ENCODE data around the gene LMF2.

The LMF2 gene

DNA sequence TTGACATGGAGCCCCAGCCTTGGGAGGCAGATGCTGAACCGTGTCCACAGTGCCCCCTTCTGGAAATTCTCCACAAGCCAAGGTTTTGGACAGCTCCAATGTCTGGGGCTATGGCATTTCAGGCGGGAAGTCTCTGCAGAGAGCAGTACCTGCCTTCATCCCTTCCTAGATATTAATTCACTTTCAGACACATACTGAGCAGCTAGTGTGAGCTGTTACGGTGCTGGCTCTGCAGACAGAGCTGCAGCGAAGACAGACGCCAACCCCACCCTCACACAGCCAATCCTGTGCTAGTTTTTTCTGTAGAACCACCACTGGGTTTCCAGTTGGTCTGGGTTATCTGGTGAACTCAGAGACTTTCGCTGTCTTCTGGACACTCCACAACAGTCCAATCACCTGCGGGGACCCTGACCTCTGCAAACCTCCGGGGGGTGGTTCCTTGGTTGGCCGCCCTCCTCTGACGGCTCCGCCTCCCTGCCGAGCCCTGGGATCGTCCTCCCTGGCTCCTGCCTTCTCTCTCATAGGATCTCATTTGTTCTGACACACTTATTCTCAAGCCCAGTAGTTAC is 9.1 kb downstream of the LMF2 start:
- TF ChIP-seq, protein P1, sequence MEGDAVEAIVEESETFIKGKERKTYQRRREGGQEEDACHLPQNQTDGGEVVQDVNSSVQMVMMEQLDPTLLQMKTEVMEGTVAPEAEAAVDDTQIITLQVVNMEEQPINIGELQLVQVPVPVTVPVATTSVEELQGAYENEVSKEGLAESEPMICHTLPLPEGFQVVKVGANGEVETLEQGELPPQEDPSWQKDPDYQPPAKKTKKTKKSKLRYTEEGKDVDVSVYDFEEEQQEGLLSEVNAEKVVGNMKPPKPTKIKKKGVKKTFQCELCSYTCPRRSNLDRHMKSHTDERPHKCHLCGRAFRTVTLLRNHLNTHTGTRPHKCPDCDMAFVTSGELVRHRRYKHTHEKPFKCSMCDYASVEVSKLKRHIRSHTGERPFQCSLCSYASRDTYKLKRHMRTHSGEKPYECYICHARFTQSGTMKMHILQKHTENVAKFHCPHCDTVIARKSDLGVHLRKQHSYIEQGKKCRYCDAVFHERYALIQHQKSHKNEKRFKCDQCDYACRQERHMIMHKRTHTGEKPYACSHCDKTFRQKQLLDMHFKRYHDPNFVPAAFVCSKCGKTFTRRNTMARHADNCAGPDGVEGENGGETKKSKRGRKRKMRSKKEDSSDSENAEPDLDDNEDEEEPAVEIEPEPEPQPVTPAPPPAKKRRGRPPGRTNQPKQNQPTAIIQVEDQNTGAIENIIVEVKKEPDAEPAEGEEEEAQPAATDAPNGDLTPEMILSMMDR (IDR thresholded peaks at IDR 0.05), result peak; percentile 18
- no peak overlapping the region for H3K27ac ChIP-seq
- no peak overlapping the region for H3K4me3 ChIP-seq
- DNase-seq (ENCODE audit: low spot score), result no peak

DNA sequence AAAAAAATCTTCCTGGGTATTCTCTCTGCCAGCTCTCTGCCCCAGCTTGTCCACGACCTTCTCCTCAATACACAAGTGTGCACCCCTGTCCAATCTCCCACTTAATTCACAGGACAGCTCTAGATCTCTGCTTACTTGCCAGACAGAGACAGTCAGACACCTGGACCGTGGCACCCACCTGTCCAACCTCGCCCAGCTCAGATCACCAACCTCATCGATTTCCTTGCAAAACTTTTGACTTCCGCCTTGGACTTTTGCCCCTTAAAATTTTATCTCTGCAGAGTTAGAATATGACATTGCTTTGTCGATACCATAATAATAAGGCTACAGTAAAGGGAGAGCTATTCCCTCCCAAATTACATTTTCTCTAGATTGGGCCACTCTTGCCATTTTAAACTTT is 10.4 kb downstream of the LMF2 start:
- TF ChIP-seq, protein P1 (IDR thresholded peaks at IDR 0.05), result no peak
- DNase-seq (ENCODE audit: low spot score), result no peak
- no peak overlapping the region for H3K27ac ChIP-seq

DNA sequence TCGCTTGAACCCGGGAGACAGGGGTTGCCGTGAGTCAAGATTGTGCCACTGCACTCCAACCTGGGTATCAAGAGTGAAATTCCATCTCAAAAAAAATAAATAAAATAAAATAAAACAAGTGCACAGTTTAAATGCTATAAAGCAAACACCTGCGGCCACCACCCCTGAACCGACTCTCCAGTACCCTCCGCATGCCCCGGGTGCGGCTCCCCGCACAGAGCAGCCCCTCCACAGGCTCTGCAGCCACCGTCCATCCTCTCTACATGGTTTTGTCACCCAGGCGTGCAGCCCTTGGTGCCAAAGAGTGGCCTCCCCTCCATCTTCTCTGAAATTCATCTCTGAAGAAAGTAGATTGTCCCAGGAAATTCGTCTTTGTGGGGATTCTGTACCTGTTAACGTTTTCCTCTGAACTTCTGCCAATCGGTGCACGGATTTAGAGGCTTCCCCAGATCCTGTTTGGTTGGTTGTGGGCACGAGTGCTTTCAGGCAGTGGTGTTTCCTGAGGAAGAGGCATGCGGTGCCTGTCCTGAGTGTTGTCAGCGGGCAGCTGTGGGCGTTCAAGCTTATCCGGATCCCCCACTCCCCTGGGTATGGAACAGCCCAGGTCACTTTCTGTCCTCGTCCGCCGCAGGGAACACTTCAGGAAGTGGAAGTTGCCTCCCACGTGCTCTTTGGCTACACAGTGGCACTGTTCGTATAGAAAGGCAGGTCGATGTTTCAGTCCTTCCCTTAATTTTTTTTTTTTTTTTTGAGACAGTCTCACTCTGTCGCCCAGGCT is 16.8 kb downstream of the LMF2 start:
- H3K4me3 ChIP-seq, result no peak overlapping the region
- DNase-seq (ENCODE audit: low spot score), result no peak
- H3K27ac ChIP-seq, result no peak overlapping the region
- TF ChIP-seq, protein P1 (IDR thresholded peaks at IDR 0.05), result no peak

More for the DNA sequence above, 10.4 kb downstream of the LMF2 start:
- H3K4me3 ChIP-seq, result no peak overlapping the region

DNA sequence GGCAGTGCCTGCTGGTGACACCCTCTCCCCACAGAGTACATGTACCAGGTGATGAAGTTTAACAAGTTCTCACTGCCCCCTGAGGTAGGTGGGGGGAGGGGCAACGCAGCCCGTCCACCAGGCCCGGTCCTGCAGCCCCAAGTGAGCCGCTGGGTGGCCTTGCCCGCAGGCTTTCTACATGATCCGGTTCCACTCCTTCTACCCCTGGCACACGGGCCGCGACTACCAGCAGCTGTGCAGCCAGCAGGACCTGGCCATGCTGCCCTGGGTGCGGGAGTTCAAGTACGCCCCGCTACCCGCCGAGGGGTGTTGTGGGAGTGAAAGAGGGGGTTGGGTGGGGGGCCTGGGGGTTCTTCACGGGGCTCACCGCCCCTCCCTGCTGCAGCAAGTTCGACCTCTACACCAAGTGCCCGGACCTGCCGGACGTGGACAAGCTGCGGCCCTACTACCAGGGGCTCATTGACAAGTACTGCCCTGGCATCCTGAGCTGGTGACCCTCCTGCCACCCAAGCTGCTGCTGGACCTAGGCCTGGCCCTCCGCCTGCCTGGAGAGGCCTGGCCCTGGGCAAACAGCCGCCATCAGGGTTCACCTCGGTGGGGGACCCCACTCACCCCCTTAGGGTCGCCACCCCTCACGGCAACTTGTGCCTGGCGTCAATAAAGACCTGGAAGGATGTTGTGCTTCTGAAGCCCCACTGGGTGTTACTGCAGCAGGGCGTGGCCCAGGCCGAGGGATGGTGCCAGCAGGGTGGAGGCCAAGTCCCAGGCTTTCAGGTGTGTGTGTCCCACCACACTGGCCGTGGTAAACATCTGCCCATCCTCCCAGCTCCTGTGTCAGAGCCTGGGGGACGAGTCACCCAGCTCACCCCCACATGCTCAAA is 17.9 kb downstream of the LMF2 start:
- Histone ChIP-seq H3K4me3 (no peak overlapping the region), H3K27ac (no peak overlapping the region)
- DNase-seq (ENCODE audit: low spot score), result no peak
- TF ChIP-seq, protein P1 (IDR thresholded peaks at IDR 0.05), result no peak

DNA sequence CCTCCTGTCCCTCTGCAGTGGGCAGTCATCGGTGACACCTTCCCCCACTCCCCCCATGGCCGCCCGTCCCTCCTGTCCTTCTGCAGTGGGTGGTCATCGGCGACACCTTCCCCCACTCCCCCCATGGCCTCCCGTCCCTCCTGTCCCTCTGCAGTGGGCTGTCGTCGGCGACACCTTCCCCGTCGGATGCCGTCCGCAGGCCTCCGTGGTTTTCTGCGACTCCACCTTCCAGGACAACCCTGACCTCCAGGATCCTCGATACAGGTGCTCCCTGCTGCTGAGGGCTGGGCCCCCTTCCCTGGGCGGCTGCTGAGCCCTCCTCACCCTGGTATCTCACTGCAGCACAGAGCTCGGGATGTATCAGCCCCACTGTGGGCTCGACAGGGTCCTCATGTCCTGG is 18.6 kb downstream of the LMF2 start:
- H3K27ac ChIP-seq, result no peak overlapping the region
- no peak for DNase-seq (ENCODE audit: low spot score)
- TF ChIP-seq, protein P1 (IDR thresholded peaks at IDR 0.05), result no peak
- H3K4me3 ChIP-seq, result no peak overlapping the region

DNA sequence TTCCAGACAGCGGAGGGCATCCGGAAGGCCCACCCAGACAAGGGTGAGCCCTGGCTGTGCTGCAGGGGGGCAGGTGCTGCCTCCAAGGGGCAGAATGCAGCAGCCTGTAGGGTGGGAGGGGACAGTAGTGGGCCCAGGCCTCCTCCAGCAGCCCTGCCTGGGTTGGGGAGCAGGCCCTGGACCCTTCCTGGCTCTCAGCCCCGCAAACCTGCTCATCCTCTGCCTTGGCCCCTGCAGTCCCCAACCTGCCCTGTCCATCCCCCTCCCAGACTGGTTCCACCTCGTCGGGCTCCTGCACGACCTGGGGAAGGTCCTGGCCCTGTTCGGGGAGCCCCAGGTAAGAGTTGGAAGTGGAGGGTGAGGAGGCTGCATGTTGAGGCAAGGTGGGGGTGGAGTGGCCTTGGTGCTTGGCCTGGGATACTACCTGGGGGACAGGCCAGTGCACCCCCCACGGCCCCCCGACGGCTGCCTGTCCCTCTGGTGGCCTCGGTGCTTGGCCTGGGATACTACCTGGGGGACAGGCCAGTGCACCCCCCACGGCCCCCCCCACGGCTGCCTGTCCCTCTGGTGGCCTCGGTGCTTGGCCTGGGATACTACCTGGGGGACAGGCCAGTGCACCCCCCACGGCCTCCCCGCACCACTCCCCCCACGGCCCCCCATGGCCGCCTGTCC is 19.4 kb downstream of the LMF2 start:
- H3K4me3 ChIP-seq, result no peak overlapping the region
- TF ChIP-seq, protein P1 (IDR thresholded peaks at IDR 0.05), result no peak
- no peak for DNase-seq (ENCODE audit: low spot score)
- no peak overlapping the region for H3K27ac ChIP-seq

Data from coronary artery (tissue), 2 donors.